DND-41 (cell line): ENCODE results near the gene FABP6.

Experiments
- CTCF ChIP-seq: IDR thresholded peaks from 2 replicates; pipeline ENCODE4 v1.5.1; 2012; ENCODE audit warnings: borderline replicate concordance, low read length, moderate library complexity, mild to moderate bottlenecking; ENCODE audit not compliant: poor library complexity, severe bottlenecking; ENCODE audit errors: extremely low read depth
- EZH2 ChIP-seq: IDR thresholded peaks from 3 replicates; pipeline ENCODE4 v1.6.1; 2012; ENCODE audit warnings: borderline replicate concordance, low read depth, mild to moderate bottlenecking, moderate library complexity, low read length, inconsistent platforms; ENCODE audit not compliant: severe bottlenecking

DNA sequence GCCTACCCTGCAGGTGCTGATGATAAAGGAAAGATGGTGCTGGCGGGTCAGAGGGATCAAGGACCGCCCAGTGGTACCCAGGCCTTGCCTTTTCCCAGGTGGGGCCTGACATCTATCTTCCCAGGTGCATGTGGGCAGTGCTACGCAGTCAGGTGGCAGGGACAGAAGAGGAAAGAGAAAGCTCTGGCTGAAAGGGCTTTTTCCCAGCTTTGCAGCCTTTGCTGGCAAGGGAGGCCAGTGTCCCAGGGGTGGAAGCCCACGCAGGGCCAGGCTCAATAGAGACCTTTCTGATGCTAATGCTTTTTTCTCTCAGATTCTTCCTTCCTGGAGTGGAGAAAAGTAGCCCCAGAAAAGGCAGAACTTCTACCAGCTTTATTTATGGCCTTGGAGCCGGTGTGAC, 36.7 kb downstream of the FABP6 start:
- TF ChIP-seq CTCF (no peak), EZH2 (no peak)
